Cardiac ventricle fibroblast (primary cell): ENCODE data around the gene ERICH3. TPM values are rescaled to one million over a fixed set of nuclear protein-coding genes. Genes with fewer than 3 reads are reported as not detected.

Source experiments
- total RNA-seq: library from RNA; depleted of rRNA; stranded (reverse); fragments of >200 nt; gene quantifications from 2 replicates; pipeline ENCODE4 v1.2.3, GENCODE V29; 2015

Gene ERICH3, protein sequence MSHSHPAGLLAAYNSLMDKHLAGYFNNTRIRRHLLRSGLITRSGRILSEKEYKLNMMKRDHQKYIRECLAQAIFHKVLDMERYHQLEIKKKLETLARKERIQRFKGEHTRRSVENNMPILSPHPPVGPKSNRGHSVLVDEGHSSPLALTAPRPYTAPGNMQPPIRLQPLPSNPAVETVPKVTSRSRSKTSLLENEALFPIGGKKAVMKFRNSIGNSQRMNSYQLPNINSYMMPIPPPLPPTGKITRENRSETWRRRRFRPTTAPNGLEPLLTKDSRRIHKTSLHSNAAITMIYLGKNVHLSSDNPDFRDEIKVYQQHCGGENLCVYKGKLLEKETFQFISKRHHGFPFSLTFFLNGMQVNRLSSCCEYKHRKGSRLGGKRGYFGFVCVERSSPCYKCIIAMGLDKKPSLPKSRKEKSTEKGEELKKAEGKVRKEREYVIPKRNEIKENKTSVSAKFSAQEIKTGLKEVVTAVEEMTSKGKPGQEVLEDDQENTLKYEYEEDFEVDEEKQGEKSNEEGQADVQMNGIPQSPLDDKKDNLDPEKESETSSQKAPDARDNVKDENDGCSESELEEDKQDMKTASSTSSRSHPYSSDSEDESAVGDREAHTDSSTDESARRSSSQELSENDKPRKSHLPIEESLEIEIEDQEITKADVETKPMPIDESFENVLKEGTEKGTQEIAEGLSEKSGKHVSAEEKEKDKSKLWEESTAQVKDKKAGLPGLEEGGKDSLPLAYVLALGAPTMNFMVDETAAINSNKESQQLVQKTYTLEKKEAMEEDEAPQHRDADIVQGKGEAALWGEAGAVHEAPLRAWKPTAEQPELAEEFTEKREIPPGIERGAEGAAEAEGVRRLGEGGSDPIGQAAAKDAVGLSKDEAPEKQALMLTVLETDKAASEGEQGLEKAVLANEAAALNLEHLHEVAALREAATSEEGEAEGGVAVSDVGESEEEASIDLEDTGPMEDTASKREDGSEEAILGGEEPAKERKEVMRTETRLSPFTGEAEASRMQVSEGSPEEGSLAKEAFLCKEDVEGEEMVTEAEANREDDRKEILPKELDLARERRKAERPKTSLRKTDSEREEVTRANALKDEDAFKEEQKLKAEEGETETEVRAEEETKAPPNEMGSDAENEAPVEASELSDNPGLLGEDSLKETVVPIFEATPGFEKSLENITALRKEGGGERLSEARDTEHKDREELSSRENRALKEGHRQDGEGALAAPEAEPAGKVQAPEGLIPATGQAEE (N-terminal part only)
- not detected in 2 replicates for total RNA-seq

DNA sequence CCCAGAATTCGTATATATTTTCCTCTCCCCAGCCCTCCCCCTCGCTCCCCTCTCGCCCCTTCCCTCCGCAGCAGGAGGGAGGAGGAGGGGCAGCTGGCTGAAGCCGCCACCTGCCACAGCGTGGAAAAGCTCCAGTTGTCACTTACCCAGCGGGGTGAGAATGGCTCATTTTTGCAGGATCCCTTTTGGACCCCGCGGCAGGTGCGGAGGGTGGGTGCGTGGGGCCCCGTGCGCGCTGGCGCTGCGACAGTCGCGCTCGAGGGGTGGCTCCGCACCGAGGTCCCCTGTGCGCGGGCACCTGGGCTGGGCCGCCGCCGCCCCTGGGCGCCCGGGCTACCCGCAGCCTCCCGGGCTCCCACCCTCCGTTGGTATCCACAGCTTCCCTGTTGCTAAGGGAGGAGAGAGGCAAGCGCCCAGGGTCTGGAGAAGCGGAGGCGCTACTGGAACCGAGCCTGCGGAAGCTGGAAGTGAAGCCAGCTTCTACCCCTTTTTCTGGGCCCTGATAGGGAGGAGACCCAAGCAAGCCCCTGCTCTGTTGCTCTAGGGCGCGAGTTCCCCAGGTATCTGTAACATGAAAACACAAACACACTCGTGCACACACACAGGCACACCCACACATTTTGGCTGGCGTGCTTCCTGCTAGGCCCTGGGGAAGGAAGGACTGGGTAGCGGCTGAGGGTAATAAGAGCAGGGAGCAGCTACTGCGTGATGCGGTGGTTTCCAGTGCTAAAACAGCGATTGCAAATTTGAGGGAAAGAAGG is at the start of gene ERICH3:
Gene ERICH3 (minus strand): TSS at position 442 of the 761 bp plus-strand sequence. CDS start 273 bp downstream, at position 169.

Other genes with a start within 250 kb of the ERICH3 start
- gene LRRC53, start 161.2 kb downstream of the ERICH3 start, total RNA-seq, result not detected in 2 replicates
- 15.5 and 28.8 TPM in 2 replicates for gene CRYZ, start 59.3 kb upstream of the ERICH3 start, total RNA-seq
- 5.9 and 10.5 TPM in 2 replicates for gene TYW3, start 59.4 kb upstream of the ERICH3 start, total RNA-seq